ENCODE measurements around the gene RMRP. TPM values are rescaled to one million over a fixed set of nuclear protein-coding genes. Genes with fewer than 3 reads are reported as not detected.
A peak's percentile ranks its signal among the peaks of the same experiment; 100 is the strongest.

RMRP gene
- total and polyA plus RNA-seq, 2 donors (not counting 1 experiment from before 2014, with no cell fraction given) = 7,890 TPM; not detected in 1

DNA sequence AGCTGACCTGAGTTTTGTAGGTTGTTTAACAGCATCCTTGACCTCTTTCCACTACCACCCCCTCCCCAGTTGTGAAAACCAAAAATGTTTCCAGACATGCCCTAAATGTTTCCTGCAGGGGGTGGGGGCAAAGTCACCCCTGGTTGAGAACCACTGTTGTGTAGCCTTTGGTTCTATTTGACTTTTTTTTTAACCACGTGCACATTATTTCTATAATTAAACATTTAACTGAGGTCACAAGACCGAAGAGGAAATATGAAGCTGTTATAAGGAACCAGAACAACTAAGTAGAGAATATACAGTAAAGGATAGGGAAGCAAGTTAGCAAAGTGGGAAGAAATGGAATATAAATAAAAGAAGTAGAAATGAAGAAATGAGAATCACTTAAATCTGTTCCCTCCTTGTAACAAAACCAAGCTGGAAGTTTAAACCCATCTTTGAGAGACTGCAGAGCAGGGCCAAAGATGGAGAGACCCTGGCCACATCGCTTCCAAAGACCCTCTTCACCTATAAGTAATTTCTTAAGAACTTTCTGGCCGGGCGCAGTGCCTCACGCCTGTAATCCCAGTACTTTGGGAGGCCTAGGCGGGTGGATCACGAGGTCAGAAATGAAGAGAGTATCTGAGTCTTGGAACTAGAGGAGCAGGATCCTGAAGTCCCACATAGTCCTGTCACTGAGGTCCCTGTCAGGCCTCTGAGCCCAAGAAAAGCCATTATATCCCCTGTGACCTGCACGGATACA lies 21.5 kb downstream of the RMRP start:
- H2AFZ ChIP-seq (ENCODE audit: insufficient read depth, low read depth, low read length, poor library complexity, severe bottlenecking) = no peak overlapping the region
- Mint-ChIP-seq H3K27me3 (no peaks in the 10 kb centered on the region), H3K27ac (peak overlapping the region; percentile 91), H3K4me3 (peak overlapping the region; percentile 68), H3K9me3 (ENCODE audit: insufficient read depth) (no peaks in the 10 kb centered on the region), H3K4me1 (peaks cover 72% of the 10 kb centered on the region)
- TF ChIP-seq, protein P1, sequence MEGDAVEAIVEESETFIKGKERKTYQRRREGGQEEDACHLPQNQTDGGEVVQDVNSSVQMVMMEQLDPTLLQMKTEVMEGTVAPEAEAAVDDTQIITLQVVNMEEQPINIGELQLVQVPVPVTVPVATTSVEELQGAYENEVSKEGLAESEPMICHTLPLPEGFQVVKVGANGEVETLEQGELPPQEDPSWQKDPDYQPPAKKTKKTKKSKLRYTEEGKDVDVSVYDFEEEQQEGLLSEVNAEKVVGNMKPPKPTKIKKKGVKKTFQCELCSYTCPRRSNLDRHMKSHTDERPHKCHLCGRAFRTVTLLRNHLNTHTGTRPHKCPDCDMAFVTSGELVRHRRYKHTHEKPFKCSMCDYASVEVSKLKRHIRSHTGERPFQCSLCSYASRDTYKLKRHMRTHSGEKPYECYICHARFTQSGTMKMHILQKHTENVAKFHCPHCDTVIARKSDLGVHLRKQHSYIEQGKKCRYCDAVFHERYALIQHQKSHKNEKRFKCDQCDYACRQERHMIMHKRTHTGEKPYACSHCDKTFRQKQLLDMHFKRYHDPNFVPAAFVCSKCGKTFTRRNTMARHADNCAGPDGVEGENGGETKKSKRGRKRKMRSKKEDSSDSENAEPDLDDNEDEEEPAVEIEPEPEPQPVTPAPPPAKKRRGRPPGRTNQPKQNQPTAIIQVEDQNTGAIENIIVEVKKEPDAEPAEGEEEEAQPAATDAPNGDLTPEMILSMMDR (IDR thresholded peaks at IDR 0.05) = no peak
- no peak for TF ChIP-seq EZH2 (IDR thresholded peaks at IDR 0.05; ENCODE audit: borderline replicate concordance, insufficient read depth, low read depth, low read length, poor library complexity, severe bottlenecking)
- 85% methylated on average over 3 of the region's 9 CpGs for WGBS (ENCODE audit: insufficient coverage)
- no peaks in the 10 kb centered on the region for H4K20me1 ChIP-seq (ENCODE audit: control insufficient read depth, insufficient read depth, low read length, poor library complexity, severe bottlenecking)
- POLR2A ChIA-PET = interaction anchor here (0.8 to 2.1 kb wide), 7 partner anchors 10 to 31 kb away, joined by 4 to 17 read pairs (median 5); partner anchors contain the start of genes CCDC107, RMRP and TESK1
- peak overlapping the region; percentile 88 to 95 for H3K27ac ChIP-seq (ENCODE audit: low read length in 2 of 2)
- DNase-seq (peak; percentile 77), ATAC-seq (ENCODE audit: low read depth) (peak; percentile 76)
- peaks cover 73 to 74% of the 10 kb centered on the region in 2 donors for H3K4me1 ChIP-seq (ENCODE audit: control insufficient read depth in 2 of 2, insufficient read depth in 2 of 2, low read length in 2 of 2)
- CTCF ChIA-PET = interaction anchor here (0.9 to 3.1 kb wide), 8 partner anchors 10 to 96 kb away, joined by 3 to 19 read pairs (median 4); partner anchors contain the start of genes CREB3, SIT1 and TLN1
- H3K27me3 ChIP-seq (replicated peaks in 1 of 4; ENCODE audit: control extremely low read depth in 1 of 4, control insufficient read depth in 3 of 4, insufficient read depth in 4 of 4, low read length in 3 of 4) = no peaks in the 10 kb centered on the region
- peak overlapping the region; percentile 63 for H3K4me2 ChIP-seq (replicated peaks; ENCODE audit: low read depth, low read length, poor library complexity, severe bottlenecking)
- H3K36me3 ChIP-seq (replicated peaks in 1 of 2; ENCODE audit: control extremely low read depth in 1 of 2, control insufficient read depth in 1 of 2, extremely low read depth in 1 of 2, insufficient read depth in 2 of 2, low read length in 1 of 2) = peaks cover 0 to 3% of the 10 kb centered on the region in 2 experiments
- intact Hi-C loops (cut with micrococcal nuclease) = loop anchor here (1.0 kb wide), 2 partner anchors 10 to 17 kb away; no protein-coding TSS in a partner anchor
- peak overlapping the region in 2 of 5 experiments; percentile 5 to 28 for H3K4me3 ChIP-seq (ENCODE audit: control extremely low read depth in 1 of 5, extremely low read depth in 1 of 5, insufficient read depth in 1 of 5, low read depth in 2 of 5, low read length in 4 of 5)
- H3K79me2 ChIP-seq (ENCODE audit: control insufficient read depth, insufficient read depth, low read length) = peaks cover 19% of the 10 kb centered on the region
- peak overlapping the region; percentile 53 for H3K9ac ChIP-seq (ENCODE audit: low read length)
- H3K9me3 ChIP-seq (ENCODE audit: control extremely low read depth in 1 of 3, control insufficient read depth in 2 of 3, insufficient read depth in 1 of 3, low read length in 2 of 3) = peaks cover 0 to 3% (median 0%) of the 10 kb centered on the region in 3 donors

All from B cell (primary cell).